Activated CD4-positive, CD25-positive, alpha-beta regulatory T cell treated with anti-CD3 and anti-CD28 coated beads, Interleukin-2, amount 50 U/mL, for 24 hours (primary cell): Measurements from ENCODE around the gene MYO1E.

Experiments
- ATAC-seq, 2 donors: fragments of 150-1000 bp; cut with Tn5 transposase; one replicate each; pipeline ENCODE4 v1.10.0; 2021; ENCODE audit warnings: mild to moderate bottlenecking in 1 of 2, moderate library complexity in 1 of 2

MYO1E gene

GRCh38 chr15:59223736-59224135, 148.9 kb downstream of the MYO1E start:
- no peak for ATAC-seq

GRCh38 chr15:59222906-59223550, 149.6 kb downstream of the MYO1E start:
- ATAC-seq = no peak

GRCh38 chr15:59221511-59222505, 150.9 kb downstream of the MYO1E start:
- ATAC-seq = no peak

- ATAC-seq = no peak
Observed at GRCh38 chr15:59218710-59219109, 154.0 kb downstream of the MYO1E start.

- no peak for ATAC-seq
Observed at GRCh38 chr15:59217876-59218498, 154.7 kb downstream of the MYO1E start.

GRCh38 chr15:59216911-59217310, 155.8 kb downstream of the MYO1E start:
- ATAC-seq = no peak

GRCh38 chr15:59210186-59210585, 162.5 kb downstream of the MYO1E start:
- no peak for ATAC-seq

GRCh38 chr15:59208613-59209249, 163.9 kb downstream of the MYO1E start:
- no peak for ATAC-seq

GRCh38 chr15:59206623-59207183, 166.0 kb downstream of the MYO1E start, which contains the start of gene LDHAL6B:
TSS of gene LDHAL6B (plus strand) at chr15:59206843. CDS start at chr15:59206941, 98 bp downstream.
- no peak for ATAC-seq

- no peak for ATAC-seq
Observed at GRCh38 chr15:59205839-59206622, 166.6 kb downstream of the MYO1E start.

- no peak for ATAC-seq
Observed at GRCh38 chr15:59203657-59204056, 169.0 kb downstream of the MYO1E start.

- no peak for ATAC-seq
Observed at GRCh38 chr15:59203008-59203407, 169.7 kb downstream of the MYO1E start.

- no peak for ATAC-seq
Observed at GRCh38 chr15:59200560-59200959, 172.1 kb downstream of the MYO1E start.

GRCh38 chr15:59199626-59200465, 172.8 kb downstream of the MYO1E start:
- no peak for ATAC-seq

- no peak for ATAC-seq
Observed at GRCh38 chr15:59197454-59197853, 175.2 kb downstream of the MYO1E start.

- no peak for ATAC-seq
Observed at GRCh38 chr15:59196416-59196815, 176.3 kb downstream of the MYO1E start.

- no peak for ATAC-seq
Observed at GRCh38 chr15:59194639-59195325, 177.9 kb downstream of the MYO1E start.

- no peak for ATAC-seq
Observed at GRCh38 chr15:59191855-59192237, 180.8 kb downstream of the MYO1E start.

GRCh38 chr15:59190291-59190690, 182.4 kb downstream of the MYO1E start:
- ATAC-seq = no peak

GRCh38 chr15:59189241-59189640, 183.4 kb downstream of the MYO1E start:
- no peak for ATAC-seq
